CD4-positive, alpha-beta T cell treated with Interleukin-2 at 100 ng/mL for 4 hours (primary cell): Measurements from ENCODE around the gene BCL6B.
"Not testable (repeated sequence)": the region's sequence is repeated elsewhere in the genome, so short reads cannot be mapped to it uniquely, and the experiment has no call there.

ENCODE experiments used
- DNase-seq: peaks from one replicate; pipeline ENCODE4 v3.0.0-alpha.2; 2020; ENCODE audit warnings: low spot score

BCL6B gene

DNA sequence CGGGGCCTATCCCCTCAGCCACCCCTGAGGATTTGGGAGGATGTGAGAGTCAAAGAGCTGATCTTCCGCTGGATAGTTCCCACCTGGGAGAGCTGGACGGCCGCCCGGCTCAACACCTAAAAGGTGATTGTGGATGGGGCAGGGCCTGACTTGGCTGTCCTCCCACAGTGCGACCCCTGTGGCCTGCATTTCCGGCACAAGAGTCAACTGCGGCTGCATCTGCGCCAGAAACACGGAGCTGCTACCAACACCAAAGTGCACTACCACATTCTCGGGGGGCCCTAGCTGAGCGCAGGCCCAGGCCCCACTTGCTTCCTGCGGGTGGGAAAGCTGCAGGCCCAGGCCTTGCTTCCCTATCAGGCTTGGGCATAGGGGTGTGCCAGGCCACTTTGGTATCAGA, 4.5 kb downstream of the BCL6B start:
- DNase-seq: no peak

DNA sequence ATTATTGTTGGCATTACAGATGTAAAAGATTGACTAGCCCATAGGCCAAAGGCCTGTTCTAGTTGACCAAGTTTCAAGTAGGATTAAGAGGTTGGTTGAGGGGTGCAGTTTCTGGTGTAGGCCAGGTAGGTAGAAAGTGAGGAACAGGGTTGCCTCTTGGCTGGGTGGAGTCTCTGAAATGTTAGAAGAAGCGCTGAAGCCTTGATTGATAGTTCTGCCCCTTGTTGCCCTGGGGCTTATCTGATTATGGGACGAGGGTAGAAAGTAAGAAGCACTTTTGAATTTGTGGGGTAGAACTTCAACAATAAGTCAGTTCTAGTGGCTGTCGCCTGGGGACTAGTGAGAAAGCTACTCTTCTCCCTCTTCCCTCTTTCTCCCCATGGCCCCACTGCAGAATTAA, 6.2 kb downstream of the BCL6B start:
- DNase-seq: no peak

DNA sequence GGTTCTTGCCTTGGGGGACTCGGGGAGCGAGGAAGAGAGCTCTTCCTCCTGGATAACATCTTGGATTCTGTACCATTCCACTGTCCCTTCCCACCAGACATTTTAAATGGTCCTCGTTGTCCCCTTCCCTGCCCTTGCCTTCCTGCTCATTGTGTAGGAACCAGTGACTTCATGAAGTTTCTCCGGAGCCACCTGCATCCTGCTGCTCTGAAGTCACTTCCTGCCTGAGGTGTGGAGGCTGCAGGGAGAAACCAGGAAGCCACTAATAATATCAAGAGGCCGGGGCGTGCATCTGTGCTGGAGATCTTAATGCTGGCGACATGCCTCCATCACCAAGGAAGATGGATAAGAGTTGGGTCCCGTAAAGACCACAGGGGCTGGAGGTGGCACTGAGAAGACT, 6.8 kb downstream of the BCL6B start:
- DNase-seq: peak; percentile 42

DNA sequence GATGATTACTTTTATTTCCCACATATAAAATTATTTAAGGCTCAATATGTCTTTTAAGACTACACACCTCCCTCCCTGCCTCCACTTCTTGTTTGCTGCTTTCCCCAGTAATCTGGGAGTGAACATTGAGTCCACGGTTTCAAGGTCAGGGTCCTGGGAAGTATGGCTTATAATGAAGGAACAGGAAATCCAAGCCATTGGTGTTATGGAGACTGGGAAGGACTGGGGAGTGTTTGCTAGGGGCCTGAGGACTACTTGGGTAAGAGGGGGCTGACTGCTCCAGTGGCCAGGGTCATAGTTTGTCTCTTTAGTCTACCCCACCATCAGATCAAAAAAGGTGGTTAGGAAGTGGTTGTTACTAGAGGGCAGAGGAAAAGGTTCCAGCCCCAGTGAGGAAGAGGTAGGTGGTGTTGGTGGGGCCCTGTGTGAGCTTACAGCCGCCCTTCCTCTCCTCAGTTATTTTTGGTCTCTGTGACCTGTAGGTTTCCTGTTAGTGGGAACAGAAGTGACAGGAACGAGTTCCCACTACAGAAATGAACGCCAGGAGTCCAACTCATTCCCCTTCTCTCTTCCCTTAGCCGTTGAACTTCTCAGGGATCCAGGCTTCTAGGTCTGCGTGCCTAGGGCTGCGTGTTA, 12.2 kb downstream of the BCL6B start:
- DNase-seq: peak; percentile 54

DNA sequence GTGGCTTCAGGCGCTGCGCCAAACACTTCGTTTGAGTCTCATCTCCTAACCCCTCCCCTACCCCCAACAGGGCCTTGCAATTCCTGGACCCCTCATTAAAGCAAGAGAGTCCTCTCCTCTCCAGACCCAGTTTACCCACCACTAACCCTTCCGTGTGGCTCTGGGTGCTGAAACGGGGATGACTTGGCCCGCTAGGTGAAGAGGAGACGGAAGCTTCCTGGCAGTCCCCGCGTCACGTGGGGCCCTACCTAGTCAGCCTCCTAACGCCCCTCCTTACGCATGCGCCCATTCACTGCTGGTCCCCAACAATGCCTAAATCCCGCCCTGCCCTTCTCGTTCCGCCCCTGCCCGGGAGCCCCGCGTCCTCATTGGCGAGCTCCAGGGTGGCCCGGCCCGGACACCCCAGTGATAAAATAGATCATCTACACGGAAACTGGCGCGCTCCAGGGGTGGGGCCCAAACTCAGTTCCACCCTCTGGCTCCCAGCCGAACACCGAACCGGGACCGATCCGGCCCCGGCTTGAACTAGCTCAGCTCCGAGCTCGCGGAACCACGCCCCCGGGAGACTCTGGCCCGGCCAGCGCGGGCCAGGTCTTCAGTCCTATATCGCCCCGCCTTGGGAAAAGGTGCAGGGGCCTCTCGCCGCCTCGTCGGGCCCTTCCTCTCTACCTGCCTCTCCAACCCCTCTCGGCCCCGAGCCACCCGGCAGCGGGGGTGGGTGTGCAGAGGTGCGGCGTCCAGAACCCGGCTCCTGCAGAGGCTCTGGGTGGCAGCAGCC, 12.9 kb downstream of the BCL6B start, which contains the start of gene SLC16A13:
SLC16A13 (plus strand) TSS at position 425 of the 778 bp plus-strand sequence. CDS start 368 bp downstream, outside the sequence.
- DNase-seq: peak; percentile 99

DNA sequence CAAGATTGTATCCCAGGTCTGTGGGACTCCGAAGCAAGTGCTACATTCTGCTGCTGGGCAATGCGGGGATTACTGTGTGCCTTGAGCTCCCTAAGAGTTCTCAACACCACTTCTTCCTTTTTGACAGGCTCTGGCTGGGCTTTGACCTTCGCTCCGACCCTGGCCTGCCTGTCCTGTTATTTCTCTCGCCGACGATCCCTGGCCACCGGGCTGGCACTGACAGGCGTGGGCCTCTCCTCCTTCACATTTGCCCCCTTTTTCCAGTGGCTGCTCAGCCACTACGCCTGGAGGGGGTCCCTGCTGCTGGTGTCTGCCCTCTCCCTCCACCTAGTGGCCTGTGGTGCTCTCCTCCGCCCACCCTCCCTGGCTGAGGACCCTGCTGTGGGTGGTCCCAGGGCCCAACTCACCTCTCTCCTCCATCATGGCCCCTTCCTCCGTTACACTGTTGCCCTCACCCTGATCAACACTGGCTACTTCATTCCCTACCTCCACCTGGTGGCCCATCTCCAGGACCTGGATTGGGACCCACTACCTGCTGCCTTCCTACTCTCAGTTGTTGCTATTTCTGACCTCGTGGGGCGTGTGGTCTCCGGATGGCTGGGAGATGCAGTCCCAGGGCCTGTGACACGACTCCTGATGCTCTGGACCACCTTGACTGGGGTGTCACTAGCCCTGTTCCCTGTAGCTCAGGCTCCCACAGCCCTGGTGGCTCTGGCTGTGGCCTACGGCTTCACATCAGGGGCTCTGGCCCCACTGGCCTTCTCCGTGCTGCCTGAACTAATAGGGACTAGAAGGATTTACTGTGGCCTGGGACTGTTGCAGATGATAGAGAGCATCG, 15.4 kb downstream of the BCL6B start:
- DNase-seq: no peak

DNA sequence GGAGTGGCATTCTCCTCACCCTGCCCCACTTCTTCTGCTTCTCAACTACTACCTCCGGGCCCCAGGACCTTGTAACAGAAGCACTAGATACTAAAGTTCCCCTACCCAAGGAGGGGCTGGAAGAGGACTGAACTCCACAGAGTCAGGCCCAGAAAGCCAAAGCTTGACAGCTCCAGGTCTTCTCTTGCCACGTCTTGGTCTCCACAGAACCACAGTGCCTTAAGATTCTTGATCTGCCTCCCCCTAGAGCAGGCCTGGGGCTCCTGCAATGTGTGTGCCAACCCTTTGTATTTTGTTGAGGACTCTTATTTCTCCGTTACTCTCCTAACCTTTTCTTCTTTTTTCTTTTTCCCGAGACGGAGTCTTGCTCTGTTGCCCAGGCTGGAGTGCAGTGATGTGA, 17.0 kb downstream of the BCL6B start:
- DNase-seq: no peak

DNA sequence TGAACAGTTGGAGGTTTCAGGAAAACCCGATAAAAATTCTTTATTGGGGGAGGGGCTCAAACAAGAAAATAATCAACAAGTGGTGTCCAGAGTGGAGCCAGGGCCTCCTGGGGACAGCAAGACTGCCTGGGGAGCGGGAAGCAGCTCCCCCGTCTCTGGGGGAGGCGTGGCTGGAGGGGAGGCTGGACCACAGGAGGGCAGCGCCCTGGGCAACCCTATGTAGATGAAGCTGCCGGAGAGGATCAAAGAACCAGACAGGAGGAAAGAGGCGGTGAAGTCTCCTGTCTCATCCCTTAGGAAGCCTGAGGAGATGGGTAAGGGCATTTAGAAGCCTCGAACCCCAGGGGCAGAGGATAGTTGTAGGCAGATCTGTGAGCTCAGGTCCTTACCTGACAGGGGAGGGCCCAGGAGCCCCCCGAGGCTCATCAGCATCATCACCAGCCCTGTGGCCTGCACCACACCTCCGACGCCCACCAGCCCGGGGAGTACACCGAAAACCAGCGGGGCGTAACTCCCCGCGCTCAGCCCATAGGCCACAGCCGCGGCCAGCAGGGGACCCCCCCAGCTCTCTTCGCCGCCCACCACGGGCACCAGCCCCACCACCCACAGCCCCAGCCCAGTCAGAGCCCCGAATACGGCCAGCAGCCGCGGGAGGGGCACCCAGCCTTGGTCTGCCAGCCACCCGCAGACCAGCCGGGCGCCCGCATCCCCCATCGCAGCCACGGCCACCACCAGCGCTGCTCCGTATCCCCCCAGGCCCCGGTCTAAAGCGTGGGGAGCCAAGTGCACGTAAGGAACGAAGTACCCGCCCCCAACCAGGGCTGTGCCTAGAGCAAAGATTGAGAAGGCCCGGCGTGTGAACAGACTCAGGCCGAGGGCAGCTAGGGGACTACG, 19.0 kb downstream of the BCL6B start:
- DNase-seq: no peak

DNA sequence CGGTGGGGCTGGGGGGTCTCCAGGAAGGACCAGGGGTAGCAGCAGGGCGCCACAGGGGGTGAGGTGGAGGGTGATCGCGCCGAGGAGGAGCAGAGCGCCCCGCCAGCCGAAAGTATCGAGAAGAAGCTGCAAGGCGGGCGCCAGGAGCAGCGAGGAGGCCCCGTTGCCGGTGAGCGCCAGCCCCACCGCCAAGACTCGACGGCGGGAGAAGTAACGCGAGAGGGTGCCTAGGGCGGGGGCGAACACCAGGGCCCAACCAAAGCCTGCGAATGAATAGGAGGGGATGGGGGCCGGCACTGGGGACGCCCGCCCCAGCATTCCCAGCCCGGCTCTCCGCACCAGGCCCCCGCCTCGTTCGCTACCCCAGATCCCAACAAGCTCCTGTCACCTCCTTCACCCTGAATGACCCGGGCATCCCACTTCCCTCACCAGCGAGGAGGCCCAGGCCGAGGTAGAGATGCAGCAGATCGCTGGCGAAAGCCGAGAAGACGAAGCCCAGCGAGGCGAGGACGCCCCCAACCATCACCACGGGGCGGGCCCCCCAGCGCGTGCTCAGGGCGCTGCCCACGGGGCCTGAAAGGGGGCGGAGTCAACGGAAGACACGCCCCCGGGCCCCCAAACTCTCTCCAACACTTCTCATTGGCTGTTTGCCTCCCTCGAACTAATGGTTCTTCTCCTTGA, 19.8 kb downstream of the BCL6B start:
- DNase-seq: peak; percentile 35

DNA sequence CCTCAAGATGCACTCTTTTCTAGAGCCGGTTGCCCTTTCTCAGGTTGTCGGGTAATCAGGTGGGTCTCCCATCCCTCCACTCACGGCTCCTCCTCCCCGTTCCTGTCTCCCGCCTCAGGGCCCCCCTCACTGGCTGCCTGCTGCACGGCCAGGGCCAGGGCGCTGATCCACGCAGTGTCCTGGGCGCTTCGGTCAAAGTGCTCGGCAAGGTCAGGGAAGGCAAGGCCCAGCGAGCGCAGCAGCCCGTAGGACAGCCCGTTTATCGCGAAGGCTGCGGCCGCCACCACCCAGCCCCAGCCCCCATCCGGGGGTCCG, 20.3 kb downstream of the BCL6B start:
- no peak for DNase-seq

DNA sequence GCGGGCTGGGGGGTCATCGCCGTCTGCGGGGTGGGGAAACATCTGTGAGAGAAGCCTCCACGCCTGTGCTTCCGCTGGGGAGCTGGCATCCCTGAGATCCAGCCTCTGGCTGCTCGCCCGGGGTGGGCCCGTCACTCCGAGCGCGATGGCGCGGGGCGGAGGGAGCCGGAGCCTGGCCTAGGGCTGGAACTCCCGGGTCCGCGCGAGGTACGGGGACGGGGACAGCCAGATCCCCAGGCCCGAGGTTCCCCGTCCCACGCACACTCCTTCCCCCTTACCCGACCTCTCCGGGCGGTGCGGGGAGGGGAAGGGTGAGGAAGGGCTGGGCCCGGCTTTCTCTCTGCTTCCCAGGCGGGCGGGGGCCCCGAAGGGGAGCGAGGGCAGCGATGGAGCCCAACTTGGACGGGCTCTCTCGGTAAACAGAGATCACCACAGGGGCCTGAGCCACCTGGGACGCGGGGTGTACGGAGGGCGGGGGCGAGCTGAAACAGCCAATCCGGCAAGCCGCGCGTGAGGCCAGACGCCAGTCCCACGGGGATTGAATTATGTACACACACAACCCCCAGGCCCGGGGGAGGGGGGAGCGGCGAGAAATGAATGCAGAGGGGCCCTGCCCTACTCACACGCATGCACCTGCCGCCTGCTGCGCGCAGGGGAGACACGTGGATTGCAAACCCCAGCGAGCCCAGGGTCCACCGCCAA, 20.8 kb downstream of the BCL6B start, which contains the start of gene SLC16A11:
SLC16A11 (minus strand) TSS at position 596 of the 702 bp plus-strand sequence; CDS start at position 17, 579 bp downstream.
- DNase-seq: no peak

DNA sequence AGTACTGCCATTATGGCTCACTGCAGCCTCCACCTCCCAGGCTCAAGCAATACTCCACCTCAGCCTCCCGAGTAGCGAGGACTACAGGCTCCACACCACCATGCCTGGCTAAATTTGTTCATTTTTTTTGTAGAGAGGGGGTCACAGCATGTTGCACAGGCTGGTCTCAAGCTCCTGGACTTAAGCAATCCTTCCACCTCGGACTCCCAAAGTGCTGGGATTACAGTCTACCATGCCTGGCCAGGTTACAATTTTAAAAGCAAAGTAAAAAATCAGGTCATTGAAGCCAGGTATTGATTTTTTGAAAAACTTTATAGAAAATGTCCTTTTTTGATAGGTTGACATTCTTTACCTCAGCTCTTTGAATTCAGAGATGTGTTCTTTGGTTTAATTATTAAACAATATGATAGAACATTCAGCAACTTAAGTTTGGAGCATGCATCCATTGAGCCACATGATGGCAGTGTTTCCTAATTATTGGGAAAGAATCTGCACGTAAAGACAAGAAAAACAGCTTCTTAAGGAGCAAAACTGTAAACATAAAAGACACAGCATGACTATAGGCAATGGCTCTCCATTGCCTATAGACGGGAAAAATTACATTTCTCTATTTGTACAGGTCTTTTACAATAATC, 22.8 kb downstream of the BCL6B start:
- peak; percentile 84 for DNase-seq

DNA sequence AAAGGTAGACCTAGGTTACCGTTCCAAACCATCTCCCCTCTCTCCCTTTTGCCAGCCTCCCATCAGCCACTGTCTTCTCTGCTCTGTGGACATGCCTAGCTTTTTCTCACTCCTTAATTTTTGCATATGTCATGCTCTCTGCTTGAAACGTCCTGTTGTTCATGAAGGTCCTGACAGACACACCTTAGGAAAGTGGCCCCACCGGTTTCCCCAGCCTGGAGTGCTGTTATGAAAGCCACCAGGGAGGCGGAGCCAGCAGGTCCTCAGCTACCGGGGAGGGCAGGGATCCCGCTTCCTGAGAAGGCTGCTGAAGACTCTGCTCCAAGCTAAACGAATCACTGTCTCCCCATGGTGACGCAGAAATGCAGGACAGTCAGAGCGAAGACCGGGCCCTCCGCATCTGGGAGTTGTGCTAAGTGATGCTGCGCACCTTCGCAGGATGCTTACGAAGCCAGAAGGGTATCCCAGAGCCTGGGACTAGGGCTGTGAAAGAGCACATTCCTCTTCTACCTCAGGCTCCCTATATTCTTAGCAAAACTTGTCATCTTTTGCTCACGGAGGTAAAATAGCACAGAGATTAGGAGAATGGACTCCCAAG, 23.4 kb downstream of the BCL6B start:
- DNase-seq: peak; percentile 38

DNA sequence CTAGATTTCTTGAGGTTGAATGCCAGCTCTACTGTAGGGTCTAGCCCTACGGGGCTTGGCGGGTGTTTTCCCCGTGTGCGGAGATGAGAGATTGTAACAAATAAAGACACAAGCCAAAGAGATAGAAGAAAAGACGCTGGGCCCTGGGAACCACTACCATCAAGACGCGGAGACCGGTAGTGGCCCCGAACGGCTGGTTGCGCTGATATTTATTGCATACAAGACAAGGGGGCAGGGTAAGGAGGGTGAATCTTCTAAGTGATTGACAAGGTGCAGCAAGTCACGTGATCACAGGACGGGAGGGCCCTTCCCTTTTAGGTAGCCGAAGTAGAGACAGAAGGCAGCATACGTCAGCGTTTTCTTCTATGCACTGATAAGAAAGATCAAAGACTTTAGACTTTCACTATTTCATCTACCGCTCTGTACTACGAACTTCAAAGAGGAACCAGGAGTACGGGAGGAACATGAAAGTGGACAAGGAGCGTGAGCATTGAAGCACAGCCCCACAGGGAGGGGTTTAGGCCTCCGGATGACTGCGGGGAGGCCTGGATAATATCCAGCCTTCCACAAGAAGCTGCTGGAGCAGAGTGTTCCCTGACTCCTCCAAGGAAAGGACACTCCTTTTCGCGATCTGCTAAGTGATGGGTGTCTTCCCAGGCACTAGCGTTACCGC, 24.0 kb downstream of the BCL6B start:
- DNase-seq: peak; percentile 87

DNA sequence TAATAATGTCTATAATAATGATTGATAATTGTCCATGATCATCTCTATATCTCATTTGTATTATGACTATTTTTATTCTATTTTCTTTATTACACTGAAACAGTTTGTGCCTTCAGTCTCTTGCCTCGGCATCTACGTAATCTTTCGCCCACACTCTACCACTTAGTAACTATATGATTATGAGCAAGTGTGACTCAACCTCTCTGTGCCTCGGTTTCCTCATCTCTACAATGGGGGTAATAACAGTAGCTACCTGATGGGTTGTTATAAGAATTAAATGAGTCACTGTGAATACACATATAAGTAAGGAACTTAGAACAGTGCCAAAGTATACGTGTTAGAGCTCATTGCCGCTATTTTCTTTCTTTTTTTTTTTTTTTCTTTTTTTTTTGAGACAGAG, 24.7 kb downstream of the BCL6B start:
- peak; percentile 32 for DNase-seq

DNA sequence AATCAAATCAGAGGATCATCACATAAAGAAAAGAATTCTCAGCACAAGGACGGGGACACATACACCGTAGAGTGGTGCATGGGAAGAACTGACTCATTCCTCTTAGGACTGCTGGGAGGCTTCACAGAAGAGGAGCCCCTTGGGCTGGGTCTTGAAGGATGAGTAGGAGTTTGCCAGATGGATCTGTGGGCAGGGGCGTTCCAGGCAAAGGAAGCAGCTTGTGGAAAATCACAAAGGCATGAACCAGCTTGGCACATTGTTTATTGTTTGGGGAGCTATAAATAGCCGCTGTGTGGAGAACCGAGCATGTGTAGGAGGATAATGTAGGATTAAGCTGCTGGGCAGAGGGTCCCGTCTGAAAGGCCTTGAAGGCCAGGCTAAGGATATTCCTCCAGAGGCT, 26.1 kb downstream of the BCL6B start:
- no peak for DNase-seq

DNA sequence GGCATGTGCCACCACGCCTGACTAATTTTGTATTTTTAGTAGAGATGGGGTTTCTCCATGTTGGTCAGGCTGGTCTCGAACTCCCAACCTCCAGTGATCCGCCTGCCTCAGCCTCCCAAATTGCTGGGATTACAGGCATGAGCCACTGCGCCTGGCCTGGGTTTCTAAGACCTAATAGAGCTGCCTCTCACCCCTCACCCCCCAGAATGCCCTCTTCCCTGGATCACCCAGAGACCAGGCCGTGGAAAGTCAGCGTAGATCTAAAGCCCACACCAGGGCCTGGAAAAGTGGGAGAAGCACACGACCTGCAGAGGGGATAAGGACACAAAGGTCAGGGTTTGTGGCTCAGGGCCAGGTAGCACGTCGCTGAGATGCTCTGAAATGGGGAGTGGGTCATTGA, 27.7 kb downstream of the BCL6B start:
- DNase-seq: not testable (repeated sequence)

DNA sequence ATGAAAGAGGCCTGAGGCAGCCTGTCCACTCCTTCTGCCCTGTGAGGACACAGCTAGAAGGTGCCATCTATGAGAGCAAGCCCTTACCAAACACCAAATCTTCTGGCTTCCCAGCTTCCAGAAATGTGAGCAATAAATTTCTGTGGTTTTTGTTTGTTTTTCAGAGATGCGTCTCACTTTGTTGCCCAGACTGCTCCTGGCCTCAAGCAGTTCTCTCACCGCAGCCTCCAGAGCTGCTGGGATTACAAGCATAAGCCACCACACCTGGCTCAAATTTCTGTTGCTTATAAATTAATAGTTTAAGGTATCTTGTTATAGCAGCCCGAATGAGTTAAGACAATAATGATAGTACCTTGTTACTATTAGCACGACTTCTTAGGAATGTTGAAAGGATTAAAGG, 33.5 kb downstream of the BCL6B start:
- DNase-seq: no peak

DNA sequence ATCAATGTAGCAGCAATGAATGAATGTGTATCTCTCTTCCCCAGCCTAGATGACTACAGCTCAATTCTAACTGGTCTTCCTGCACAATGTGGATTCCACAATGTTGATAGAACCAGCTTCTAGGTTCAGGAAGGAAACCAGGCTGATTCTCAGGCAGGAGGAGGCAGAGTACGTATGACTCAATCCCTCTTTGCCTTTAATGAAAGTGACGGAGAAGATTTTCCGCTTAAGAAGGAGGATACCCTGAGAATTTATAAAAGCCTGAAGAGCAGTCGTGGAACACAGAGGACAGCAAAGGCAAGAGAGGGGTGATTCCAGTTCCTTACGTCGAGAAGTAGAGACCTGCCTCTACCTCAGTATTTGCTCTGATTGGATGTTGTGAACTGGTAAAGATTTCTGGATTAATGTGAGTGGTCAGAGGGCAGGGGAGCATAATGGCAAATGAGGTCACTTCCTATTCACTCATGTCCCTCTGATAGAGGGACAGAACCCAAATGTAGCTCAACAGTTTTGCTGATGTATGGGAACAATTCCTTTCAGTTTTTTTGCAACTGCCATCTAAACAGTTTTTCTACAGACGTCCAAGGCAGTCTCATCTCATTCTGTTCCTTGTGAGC, 36.1 kb downstream of the BCL6B start:
- no peak for DNase-seq
